GM21390 (cell line): ENCODE measurements around the gene UGT1A7.
"Not testable (repeated sequence)": the region's sequence is repeated elsewhere in the genome, so short reads cannot be mapped to it uniquely, and the experiment has no call there.

ENCODE experiments used
- ATAC-seq: cut with Tn5 transposase; IDR thresholded peaks from one replicate; pipeline ENCODE4 v1.9.1; 2021; ENCODE audit not compliant: unreplicated experiment

The UGT1A7 gene

DNA sequence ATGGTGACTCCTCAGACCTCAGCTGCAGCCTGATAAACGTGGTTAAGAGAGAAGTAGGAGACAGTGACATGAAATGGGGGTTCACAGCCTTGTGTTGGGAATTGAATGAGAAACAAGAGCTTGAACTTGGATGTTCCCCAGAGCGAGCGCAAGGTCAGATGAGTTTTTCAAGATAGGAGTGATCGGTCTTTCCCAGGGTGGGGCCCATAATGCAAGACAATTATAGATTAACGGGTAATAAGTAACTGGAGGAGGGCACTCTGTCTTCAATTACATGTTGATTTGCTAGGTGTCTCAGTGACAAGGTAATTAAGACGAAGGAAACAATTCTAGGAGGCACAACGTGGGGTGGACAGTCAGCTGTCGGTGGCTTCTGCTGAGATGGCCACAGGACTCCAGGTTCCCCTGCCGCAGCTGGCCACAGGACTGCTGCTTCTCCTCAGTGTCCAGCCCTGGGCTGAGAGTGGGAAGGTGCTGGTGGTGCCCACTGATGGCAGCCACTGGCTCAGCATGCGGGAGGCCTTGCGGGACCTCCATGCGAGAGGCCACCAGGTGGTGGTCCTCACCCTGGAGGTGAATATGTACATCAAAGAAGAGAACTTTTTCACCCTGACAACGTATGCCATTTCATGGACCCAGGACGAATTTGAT lies 31.0 kb downstream of the UGT1A7 start, which contains the start of gene UGT1A5:
Gene UGT1A5, plus strand, starts transcription at position 297 of the 651 bp plus-strand sequence. Its CDS starts 85 bp downstream, at position 382.
- no peak for ATAC-seq

DNA sequence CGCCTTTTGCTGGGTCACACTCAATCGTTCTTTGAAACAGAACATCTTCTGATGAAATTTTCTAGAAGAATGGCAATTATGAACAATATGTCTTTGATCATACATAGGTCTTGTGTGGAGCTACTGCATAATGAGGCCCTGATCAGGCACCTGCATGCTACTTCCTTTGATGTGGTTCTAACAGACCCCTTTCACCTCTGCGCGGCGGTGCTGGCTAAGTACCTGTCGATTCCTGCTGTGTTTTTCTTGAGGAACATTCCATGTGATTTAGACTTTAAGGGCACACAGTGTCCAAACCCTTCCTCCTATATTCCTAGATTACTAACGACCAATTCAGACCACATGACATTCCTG lies 31.5 kb downstream of the UGT1A7 start:
- no peak for ATAC-seq

DNA sequence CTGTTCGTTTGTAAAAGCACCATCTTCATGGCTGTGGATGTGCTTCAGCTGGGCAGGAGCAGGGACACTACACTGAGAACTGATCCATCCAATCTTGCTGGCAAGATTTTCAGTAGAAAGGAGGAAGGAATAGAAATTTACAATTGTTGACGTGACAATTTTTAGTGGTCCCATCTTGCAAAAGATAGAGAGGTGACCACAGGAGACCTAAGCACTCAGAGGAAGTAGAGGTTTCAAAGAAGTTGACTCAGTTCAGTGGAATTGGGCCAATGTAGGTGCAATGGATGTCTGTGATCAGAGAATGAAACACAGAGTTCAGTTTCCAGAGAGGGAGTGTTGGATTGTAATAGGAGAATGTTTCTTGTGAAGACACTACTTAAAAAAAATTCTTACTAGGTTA lies 32.4 kb downstream of the UGT1A7 start:
- ATAC-seq: no peak

DNA sequence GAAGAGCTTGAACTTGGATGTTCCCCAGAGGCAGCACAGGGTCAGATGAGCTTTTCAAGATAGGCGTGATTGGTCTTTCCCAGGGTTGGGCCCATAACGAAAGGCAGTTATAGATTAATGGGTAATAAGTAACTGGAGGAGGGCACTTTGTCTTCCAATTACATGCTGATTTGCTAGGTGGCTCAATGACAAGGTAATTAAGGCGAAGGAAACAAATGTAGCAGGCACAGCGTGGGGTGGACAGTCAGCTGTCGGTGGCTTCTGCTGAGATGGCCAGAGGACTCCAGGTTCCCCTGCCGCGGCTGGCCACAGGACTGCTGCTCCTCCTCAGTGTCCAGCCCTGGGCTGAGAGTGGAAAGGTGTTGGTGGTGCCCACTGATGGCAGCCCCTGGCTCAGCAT lies 36.9 kb downstream of the UGT1A7 start, which contains the start of gene UGT1A4:
Gene UGT1A4, plus strand, starts transcription at position 185 of the 400 bp plus-strand sequence. Its CDS starts 85 bp downstream, at position 270.
- no peak for ATAC-seq

DNA sequence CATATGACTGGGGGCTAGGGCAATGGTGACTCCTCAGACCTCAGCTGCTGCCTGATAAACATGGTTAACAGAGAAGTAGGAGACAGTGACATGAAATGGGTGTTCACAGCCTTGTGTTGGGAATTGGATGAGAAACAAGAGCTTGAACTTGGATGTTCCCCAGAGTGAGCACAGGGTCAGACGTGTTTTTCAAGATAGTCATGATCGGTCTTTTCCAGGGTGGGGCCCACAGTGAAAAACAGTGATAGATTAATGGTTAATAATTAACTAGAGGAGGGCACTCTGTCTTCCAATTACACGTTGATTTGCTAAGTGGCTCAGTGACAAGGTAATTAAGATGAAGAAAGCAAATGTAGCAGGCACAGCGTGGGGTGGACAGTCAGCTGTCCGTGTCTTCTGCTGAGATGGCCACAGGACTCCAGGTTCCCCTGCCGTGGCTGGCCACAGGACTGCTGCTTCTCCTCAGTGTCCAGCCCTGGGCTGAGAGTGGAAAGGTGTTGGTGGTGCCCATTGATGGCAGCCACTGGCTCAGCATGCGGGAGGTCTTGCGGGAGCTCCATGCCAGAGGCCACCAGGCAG lies 47.1 kb downstream of the UGT1A7 start, which contains the start of gene UGT1A3:
Gene UGT1A3, plus strand, starts transcription at position 320 of the 579 bp plus-strand sequence. Its CDS starts 85 bp downstream, at position 405.
- no peak for ATAC-seq

DNA sequence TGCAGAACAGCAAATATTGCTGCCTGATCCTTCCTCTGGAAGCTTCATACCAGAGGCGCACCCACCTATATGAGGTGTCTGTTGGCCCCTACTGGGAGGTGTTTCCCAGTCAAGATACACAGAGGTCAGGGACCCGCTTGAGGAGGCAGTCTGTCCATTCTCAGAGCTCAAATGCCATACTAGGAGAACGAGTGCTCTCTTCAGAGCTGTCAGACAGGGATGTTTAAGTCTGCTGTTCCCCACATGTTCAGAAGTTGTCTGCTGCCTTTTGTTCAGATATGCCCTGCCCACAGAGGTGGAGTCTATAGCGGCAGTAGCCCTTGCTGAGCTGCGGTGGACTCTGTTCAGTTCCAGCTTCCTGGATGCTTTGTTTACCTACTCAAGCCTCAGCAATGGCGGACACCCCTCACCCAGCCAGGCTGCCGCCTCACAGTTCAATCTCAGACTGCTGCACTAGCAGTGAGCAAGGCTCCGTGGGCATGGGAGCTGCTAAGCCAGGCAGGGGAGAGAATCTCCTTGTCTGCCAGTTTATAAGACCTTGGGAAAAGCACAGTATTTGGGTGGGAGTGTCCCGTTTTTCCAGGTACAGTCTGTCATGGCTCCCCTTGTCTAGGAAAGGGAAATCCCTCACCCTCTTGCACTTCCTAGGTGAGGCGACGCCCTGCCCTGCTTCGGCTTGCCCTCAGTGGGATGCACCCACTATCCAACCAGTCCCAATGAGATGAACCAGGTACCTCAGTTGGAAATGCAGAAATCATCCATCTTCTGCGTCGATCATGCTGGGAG lies 55.4 kb downstream of the UGT1A7 start:
- ATAC-seq: not testable (repeated sequence)

DNA sequence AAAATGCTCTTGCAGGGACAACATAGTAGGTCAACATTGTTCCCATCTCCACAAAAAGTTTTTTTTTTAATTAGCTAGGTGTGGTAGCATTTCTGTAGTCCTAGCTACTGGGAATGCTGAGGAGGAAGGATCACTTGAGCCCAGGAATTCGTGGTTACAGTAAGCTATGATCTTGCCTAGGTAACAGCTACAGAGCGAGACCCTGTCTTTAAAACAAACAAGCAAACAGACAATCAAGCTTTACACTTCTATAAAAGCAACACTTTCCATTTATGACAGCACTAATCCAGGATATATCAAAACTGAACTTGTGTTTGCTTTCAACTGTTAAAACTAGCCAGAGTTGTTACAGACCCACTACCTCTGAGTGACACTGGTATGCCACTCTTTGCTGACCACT lies 59.2 kb downstream of the UGT1A7 start:
- no peak for ATAC-seq

DNA sequence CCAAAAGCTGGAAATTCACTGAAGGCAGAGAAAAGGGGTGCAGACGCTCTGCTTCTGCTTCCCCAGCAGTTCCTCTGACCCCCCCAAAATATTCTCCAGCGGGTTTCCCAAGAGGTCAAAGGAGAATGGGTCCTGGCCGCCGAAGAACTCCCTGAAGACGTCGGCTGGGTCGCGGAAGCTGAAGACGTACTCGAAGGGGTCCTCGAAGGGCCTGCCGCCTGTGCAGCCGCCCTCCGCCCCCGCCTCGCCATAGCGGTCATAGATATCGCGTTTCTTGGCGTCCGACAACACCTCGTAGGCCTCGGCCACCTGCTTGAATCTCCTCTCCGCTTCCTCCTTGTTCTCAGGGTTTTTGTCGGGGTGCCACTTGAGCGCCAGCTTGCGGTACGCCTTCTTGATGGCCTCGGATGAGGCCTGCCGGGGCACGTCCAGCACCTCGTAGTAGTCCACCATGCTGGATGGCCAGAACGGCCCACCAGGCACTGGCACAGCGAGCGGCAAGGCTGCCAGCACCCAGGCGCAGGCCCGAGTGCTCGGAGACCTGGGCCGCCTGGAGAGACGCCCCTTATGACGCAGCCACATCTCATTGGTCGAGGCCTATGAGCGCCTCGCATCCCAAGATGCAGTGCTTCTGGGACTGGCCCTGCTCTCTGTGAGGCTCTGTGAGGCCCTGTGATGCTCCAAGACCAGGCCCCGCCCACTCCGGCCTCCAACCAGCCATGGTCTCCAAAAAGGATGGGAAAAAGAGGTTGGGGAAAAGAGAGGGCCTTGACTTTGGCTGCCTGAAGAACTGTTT lies 62.0 kb downstream of the UGT1A7 start:
- ATAC-seq: no peak

DNA sequence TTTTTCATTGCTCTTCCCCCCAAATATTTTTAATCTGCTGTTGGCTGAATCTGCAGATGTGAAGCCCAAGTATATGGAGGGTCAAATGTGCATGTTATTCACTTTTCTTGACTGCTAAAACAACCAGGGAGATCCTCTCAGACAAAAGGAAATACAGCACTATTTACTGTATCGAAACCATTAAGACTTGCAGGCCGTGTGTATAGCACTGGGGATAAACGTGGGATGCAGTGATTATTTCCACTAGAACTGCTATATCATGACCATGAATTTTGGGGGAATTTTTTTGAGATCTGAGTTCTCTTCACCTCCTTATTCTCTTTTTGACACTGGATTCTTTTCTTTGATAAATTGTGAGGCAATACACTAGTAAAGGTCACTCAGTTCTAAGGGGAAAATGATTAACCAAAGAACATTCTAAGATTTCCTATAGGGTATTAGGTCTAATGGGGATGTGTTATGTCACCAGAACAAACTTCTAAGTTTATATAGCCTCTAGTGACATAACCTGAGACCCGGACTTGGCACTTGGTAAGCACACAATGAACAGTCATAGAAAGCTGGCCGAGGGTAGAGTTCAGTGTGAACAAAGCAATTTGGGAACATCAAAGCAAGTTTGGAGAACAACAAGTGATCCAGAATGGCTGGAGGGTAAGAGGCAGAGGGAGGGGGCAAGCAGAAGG lies 63.5 kb downstream of the UGT1A7 start:
- ATAC-seq: no peak

DNA sequence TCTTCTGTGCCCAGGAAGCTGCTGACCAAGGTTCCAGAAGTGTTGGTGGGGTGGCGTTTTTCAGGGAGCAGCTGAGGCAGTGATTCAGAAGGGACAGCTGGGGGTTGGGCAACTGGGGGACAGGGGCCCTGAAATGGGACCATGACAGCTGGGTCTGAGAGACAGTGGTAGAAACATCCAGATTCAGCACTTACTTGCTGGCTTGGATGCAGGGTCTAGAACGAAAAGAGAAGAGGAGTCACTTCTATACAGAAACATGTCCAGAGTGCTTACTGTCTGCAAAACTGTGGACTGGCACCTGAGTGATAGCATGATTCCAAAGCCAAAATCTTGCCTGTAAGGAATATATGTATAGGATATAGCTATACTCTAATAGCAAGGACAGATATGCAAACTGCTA lies 64.1 kb downstream of the UGT1A7 start:
- not testable (repeated sequence) for ATAC-seq

DNA sequence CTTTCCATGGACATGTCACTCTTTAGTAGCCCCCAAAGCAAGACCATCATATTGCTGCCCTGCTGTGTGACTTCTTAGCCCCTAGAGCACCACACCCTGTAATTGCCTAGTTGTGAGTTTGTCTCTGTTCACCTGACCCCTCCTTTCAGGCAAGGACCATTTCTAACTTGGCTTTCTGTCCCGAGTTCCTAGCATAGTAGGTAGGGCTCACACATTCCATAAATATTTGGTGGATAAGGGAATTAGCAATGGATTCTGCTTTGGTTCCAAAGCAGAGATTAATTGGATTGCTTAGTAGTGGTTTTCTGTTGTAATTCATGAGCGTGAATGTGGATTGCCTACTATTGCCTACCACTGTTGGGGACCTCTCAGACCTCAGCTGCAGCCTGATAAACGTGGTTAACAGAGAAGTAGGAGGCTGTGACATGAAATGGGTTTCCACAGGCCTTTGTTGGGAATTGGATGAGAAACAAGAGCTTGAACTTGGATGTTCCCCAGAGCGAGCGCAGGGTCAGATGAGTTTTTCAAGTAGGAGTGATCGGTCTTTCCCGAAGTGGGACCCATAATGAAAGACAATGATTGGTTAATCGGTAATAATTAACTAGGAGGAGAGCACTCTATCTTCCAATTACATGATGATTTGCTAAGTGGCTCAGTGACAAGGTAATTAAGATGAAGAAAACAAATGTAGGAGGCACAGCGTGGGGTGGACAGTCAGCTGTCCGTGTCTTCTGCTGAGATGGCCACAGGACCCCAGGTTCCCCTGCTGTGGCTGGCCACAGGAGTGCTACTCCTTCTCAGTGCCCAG lies 65.0 kb downstream of the UGT1A7 start:
- no peak for ATAC-seq

DNA sequence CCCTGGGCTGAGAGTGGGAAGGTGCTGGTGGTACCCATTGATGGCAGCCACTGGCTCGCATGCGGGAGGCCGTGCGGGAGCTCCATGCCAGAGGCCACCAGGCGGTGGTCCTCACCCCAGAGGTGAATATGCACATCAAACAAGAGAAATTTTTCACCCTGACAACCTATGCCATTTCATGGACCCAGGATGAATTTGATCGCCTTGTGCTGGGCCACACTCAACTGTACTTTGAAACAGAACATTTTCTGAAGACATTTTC lies 65.5 kb downstream of the UGT1A7 start:
- ATAC-seq: no peak

DNA sequence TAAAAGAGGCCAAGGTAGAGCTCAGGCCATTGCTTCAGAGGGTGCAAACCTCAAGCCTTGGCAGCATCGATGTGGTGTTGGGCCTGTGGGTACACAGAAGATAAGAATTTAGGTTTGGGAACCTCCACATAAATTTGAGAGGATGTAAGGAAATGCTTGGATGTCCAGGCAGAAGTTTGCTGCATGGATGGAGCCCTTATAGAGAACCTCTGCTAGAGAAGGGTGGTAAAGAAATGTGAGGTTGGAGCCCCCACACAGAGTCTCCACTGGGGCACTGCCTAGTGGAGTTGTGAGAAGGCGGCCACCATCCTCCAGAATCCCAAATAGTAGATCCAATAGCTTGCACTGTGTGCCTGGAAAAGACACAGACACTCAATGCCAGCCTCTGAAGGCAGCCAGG lies 69.0 kb downstream of the UGT1A7 start:
- not testable (repeated sequence) for ATAC-seq

DNA sequence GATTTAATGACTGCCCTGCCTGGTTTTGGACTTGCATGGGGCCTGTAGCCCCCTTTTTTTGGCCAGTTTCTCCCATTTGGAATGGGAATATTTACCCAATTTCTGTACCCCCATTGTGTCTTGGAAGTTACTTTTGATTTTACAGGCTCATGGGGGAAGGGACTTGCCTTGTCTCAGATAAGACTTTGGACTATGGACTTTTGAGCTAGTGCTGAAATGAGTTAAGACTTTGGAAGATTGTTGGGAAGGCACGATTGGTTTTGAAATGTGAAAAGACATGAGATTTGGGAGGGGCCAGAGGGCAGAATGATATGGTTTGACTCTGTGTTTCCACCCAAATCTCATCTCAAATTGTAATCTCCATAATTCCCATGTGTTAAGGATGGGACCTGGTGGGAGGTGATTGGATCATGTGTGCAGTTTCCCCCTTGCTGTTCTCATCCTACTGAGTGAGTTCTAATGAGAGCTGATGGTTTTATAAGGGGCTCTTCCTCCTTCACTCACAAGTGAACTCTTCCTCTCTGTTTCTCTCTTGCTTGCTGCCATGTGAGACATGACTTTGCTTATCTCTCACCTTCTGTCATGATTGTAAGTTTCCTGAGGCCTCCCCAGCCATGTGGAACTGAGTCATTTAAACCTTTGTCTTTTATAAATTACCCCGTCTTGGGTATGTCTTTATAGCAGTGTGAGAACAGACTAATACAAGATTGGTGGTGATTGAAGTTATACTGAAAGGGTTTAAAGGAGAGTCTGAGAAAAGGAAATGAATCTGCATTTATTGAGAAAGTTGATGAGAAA lies 69.7 kb downstream of the UGT1A7 start:
- ATAC-seq: not testable (repeated sequence)

DNA sequence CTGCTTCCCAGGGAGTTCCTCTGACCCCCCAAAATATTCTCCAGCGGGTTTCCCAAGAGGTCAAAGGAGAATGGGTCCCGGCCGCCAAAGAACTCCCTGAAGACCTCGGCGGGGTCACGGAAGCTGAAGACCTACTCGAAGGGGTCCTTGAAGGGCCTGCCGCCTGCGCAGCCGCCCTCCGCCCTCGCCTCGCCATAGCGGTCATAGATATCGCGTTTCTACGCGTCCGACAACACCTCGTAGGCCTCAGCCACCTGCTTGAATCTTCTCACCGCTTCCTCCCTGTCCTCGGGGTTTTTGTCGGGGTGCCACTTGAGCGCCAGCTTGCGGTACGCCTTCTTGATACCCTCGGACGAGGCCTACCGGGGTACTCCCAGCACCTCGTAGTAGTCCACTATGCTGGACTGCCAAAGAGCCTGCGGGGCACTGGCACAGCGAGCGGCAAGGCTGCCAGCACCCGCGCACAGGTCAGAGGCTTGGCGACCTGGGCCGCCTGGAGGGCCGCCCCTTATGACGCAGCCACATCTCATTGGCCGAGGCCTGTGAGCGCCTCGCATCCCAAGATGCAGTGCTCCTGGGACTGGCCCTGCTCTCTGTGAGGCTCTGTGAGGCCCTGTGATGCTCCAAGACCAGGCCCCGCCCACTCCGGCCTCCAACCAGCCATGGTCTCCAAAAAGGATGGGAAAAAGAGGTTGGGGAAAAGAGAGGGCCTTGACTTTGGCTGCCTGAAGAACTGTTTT lies 73.3 kb downstream of the UGT1A7 start:
- no peak for ATAC-seq

DNA sequence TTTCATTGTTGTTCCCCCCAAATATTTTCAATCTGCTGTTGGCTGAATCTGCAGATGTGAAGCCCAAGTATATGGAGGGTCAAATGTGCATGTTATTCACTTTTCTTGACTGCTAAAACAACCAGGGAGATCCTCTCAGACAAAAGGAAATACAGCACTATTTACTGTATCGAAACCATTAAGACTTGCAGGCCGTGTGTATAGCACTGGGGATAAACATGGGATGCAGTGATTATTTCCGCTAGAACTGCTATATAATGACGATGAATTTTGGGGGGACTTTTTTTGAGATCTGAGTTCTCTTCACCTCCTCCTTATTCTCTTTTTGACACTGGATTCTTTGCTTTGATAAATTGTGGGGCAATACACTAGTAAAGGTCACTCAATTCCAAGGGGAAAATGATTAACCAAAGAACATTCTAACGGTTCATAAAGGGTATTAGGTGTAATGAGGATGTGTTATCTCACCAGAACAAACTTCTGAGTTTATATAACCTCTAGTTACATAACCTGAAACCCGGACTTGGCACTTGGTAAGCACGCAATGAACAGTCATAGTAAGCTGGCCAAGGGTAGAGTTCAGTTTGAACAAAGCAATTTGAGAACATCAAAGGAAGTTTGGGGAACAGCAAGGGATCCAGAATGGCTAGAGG lies 74.9 kb downstream of the UGT1A7 start:
- no peak for ATAC-seq

DNA sequence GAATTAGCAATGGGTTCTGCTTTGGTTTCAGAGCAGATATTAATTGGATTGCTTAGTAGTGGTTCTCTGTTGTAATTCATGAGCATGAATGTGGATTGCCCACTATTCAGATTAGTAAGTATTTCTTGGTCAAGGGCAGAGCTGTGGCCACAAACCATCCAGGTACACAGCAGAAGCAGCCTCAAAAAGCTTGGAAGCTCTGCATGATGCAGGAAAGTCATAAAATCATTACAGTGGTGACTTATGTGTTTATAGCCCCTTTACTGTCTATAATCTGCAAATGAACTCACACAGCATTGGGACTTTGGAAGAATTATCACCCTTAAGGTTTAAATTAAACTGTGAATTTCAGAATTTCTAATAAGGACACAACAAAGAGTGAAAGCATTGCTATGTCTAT lies 76.4 kb downstream of the UGT1A7 start:
- ATAC-seq: no peak

DNA sequence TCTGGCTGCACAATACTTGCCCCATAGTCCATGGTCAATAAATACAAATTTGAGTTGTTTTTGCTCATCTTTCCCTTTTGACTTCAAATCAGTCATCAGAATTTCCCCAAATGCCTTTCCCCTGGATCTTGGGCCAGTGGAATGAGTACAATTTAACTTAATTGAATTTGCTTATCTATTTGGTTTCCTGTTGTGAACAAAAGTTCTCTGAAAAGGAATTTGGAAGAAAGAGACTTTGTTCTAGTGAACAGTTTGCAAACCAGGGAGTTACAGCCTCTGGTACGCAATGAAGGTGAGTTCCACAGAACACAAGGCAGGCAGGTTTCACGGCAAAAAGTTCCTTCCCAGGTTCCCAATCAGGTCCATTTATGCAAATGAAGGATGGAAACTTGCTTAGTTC lies 77.1 kb downstream of the UGT1A7 start:
- no peak for ATAC-seq
